Measurements from ENCODE around the gene ADAM11. TPM values are rescaled to one million over a fixed set of nuclear protein-coding genes. Genes with fewer than 3 reads are reported as not detected.

The ADAM11 gene
- total and polyA plus RNA-seq, 9 of the 15 experiments (the other 6 are each of a cell fraction or from before 2014, with no cell fraction given) = 0.01 to 0.31 (median 0.14) TPM; not detected in 2

DNA sequence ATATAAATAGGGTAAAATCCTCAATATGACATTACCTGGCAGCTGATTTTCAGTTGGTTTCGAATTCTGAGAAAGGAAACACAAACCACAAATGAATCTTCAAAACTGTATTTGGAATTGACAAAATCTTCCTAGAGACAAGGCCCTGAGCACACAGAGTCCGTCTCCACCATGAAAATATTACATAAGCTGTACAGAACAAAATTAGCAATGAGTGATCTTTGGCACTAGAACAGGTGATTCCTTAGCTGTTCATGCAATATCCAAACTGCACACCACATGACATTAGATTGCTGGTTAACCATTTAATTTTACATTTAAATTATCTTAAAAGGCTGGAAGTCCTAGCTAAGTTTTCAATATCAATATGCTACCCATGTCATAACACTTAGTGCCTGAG, 39.6 kb downstream of the ADAM11 start:
- Histone ChIP-seq H2AFZ (ENCODE audit: low read depth, low read length) (no peak overlapping the region), H3K36me3 (ENCODE audit: control insufficient read depth, insufficient read depth, low read length) (no peaks in the 10 kb centered on the region), H3K79me2 (ENCODE audit: control insufficient read depth, insufficient read depth, low read length) (no peaks in the 10 kb centered on the region), H3K4me1 (replicated peaks in 1 of 2; ENCODE audit: control insufficient read depth in 2 of 2, insufficient read depth in 2 of 2, low read length in 2 of 2) (peaks cover 0 to 5% of the 10 kb centered on the region in 2 experiments; a peak in 4 of 5 replicates), H4K20me1 (replicated peaks; ENCODE audit: control insufficient read depth, insufficient read depth, low read length) (no peaks in the 10 kb centered on the region), H3K9me1 (ENCODE audit: control insufficient read depth, insufficient read depth, low read length) (no peaks in the 10 kb centered on the region), H3K27ac (ENCODE audit: extremely low read depth, low read depth, low read length) (no peak overlapping the region), H3K9me3 (replicated peaks; ENCODE audit: control insufficient read depth, insufficient read depth, low read depth, low read length) (no peaks in the 10 kb centered on the region), H3K27me3 (ENCODE audit: control insufficient read depth in 2 of 2, insufficient read depth in 2 of 2, low read length in 2 of 2) (peaks cover 14 to 23% of the 10 kb centered on the region in 2 experiments), H3K4me3 (no peak overlapping the region), H3K9ac (ENCODE audit: insufficient read depth in 1 of 2, low read depth in 2 of 2, low read length in 2 of 2) (no peak overlapping the region), H3K4me2 (ENCODE audit: insufficient read depth, low read length) (no peak overlapping the region)
- ChIA-PET POLR2A (interaction anchor here (0.9 to 1.5 kb wide), 4 partner anchors 15 to 27 kb away, joined by 3 to 7 read pairs (median 3); no protein-coding TSS in a partner anchor), CTCF (ENCODE audit: low intra/inter-chr PET ratio) (no interaction called here)
- DNase-seq (ENCODE audit: extremely low read depth in 1 of 4, low spot score in 3 of 4) (no peak), FAIRE-seq (no peak), ATAC-seq (no peak)
- intact Hi-C loops (cut with micrococcal nuclease) = no loop called here
- in situ Hi-C loops (cut with MboI) = no loop called here
- BruUV-seq (replicated peaks) = no TSS peak
- no peak for TF ChIP-seq ZNF232 (CRISPR knock-in tag; IDR thresholded peaks at IDR 0.05)
- TF ChIP-seq, protein P1, sequence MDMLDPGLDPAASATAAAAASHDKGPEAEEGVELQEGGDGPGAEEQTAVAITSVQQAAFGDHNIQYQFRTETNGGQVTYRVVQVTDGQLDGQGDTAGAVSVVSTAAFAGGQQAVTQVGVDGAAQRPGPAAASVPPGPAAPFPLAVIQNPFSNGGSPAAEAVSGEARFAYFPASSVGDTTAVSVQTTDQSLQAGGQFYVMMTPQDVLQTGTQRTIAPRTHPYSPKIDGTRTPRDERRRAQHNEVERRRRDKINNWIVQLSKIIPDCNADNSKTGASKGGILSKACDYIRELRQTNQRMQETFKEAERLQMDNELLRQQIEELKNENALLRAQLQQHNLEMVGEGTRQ (CRISPR knock-in tag; IDR thresholded peaks at IDR 0.05) = no peak
- TF ChIP-seq ATF3 (IDR thresholded peaks at IDR 0.05) = no peak
- TF ChIP-seq ATF3 (CRISPR knock-in tag; conservative IDR thresholded peaks at IDR 0.05) = no peak
- TF ChIP-seq, protein P2, sequence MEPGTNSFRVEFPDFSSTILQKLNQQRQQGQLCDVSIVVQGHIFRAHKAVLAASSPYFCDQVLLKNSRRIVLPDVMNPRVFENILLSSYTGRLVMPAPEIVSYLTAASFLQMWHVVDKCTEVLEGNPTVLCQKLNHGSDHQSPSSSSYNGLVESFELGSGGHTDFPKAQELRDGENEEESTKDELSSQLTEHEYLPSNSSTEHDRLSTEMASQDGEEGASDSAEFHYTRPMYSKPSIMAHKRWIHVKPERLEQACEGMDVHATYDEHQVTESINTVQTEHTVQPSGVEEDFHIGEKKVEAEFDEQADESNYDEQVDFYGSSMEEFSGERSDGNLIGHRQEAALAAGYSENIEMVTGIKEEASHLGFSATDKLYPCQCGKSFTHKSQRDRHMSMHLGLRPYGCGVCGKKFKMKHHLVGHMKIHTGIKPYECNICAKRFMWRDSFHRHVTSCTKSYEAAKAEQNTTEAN (CRISPR knock-in tag; IDR thresholded peaks at IDR 0.05) = no peak
- TF ChIP-seq NFXL1 (CRISPR knock-in tag; IDR thresholded peaks at IDR 0.05) = no peak
- TF ChIP-seq ZNF717 (CRISPR knock-in tag; IDR thresholded peaks at IDR 0.05) = no peak
- TF ChIP-seq, protein P3, sequence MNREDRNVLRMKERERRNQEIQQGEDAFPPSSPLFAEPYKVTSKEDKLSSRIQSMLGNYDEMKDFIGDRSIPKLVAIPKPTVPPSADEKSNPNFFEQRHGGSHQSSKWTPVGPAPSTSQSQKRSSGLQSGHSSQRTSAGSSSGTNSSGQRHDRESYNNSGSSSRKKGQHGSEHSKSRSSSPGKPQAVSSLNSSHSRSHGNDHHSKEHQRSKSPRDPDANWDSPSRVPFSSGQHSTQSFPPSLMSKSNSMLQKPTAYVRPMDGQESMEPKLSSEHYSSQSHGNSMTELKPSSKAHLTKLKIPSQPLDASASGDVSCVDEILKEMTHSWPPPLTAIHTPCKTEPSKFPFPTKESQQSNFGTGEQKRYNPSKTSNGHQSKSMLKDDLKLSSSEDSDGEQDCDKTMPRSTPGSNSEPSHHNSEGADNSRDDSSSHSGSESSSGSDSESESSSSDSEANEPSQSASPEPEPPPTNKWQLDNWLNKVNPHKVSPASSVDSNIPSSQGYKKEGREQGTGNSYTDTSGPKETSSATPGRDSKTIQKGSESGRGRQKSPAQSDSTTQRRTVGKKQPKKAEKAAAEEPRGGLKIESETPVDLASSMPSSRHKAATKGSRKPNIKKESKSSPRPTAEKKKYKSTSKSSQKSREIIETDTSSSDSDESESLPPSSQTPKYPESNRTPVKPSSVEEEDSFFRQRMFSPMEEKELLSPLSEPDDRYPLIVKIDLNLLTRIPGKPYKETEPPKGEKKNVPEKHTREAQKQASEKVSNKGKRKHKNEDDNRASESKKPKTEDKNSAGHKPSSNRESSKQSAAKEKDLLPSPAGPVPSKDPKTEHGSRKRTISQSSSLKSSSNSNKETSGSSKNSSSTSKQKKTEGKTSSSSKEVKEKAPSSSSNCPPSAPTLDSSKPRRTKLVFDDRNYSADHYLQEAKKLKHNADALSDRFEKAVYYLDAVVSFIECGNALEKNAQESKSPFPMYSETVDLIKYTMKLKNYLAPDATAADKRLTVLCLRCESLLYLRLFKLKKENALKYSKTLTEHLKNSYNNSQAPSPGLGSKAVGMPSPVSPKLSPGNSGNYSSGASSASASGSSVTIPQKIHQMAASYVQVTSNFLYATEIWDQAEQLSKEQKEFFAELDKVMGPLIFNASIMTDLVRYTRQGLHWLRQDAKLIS (CRISPR knock-in tag; IDR thresholded peaks at IDR 0.05) = no peak
- WGBS (ENCODE audit: insufficient coverage, low coverage, missing lambda C conversion rate) = 2% methylated on average over 2 of the region's 2 CpGs
